ENCODE results near the gene COPS7A.

DNA sequence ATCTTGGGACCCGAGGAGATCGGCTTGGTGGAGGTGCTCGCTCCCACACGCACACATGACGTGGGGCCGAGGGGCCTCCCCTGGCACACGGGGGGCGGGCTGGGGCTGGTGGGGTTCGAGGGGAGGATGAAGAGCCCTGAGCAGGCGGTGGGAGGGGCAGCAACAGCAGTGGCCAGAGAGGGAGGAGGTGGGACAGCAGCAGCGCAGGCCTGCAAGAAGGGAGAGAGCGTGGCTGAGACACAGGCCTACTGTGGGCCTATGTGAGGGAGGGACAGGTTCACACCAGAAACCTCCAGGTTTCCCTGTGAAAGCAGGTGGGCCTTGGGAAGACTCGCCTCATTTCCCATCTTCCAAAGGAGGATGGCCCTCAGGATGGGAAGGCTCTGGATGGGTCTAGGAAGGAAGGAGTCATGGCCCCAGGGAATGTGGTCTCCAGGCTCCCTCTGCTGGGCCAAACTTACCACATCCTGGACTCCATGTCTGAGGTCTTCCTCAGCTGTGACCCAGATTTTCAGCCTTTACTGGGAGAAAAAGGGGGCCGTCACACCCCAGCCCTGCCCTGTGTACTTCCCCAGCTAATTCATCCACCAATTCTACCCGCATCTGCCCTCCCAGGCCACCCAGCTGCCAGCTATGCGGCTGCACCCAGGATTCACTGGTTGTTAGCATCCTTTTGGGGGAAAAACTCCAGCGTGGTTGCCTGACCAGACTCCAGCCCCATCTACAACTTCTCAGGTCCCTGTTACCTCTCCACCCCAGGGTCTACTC, 26.1 kb upstream of the COPS7A start:
- TF ChIP-seq POLR2AphosphoS5 (IDR thresholded peaks at IDR 0.05; ENCODE audit: low read depth, low read length) (no peak), TAF1 (IDR thresholded peaks at IDR 0.05; ENCODE audit: borderline replicate concordance, insufficient read depth, low read length) (no peak), FOXP2 (optimal IDR thresholded peaks at IDR 0.05; ENCODE audit: borderline replicate concordance, extremely low read depth, extremely low read length, insufficient read depth) (no peak)
- TF ChIP-seq, protein P1, sequence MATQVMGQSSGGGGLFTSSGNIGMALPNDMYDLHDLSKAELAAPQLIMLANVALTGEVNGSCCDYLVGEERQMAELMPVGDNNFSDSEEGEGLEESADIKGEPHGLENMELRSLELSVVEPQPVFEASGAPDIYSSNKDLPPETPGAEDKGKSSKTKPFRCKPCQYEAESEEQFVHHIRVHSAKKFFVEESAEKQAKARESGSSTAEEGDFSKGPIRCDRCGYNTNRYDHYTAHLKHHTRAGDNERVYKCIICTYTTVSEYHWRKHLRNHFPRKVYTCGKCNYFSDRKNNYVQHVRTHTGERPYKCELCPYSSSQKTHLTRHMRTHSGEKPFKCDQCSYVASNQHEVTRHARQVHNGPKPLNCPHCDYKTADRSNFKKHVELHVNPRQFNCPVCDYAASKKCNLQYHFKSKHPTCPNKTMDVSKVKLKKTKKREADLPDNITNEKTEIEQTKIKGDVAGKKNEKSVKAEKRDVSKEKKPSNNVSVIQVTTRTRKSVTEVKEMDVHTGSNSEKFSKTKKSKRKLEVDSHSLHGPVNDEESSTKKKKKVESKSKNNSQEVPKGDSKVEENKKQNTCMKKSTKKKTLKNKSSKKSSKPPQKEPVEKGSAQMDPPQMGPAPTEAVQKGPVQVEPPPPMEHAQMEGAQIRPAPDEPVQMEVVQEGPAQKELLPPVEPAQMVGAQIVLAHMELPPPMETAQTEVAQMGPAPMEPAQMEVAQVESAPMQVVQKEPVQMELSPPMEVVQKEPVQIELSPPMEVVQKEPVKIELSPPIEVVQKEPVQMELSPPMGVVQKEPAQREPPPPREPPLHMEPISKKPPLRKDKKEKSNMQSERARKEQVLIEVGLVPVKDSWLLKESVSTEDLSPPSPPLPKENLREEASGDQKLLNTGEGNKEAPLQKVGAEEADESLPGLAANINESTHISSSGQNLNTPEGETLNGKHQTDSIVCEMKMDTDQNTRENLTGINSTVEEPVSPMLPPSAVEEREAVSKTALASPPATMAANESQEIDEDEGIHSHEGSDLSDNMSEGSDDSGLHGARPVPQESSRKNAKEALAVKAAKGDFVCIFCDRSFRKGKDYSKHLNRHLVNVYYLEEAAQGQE (IDR thresholded peaks at IDR 0.05; ENCODE audit: insufficient read depth in 1 of 2, low read depth in 2 of 2, low read length in 2 of 2) = no peak

All from PFSK-1 (cell line).